GM13977 (cell line): ENCODE results near the gene FHIP1A.
"Not testable (repeated sequence)": the region's sequence is repeated elsewhere in the genome, so short reads cannot be mapped to it uniquely, and the experiment has no call there.

Experiments used
- DNase-seq: peaks from one replicate; pipeline ENCODE4 v3.0.0; 2012; ENCODE audit warnings: low spot score
- CTCF ChIP-seq: IDR thresholded peaks from 2 replicates; pipeline ENCODE4 v1.5.1; 2012; ENCODE audit warnings: mild to moderate bottlenecking, control low read depth; ENCODE audit not compliant: insufficient read depth; ENCODE audit errors: extremely low read depth, missing control alignments
- in situ Hi-C: fragments of 300-500 bp; cut with MboI; formaldehyde crosslinking; loops from one replicate; pipeline ENCODE4 v1.12.0; 2022; ENCODE audit warnings: low sequenced_read_pairs, low pct_unique_long_range_greater_than_20kb, mixed read lengths, inconsistent platforms; ENCODE audit not compliant: unreplicated experiment

The FHIP1A gene

GRCh38 chr4:151389311-151389710 is 19.7 kb upstream of the FHIP1A start:
- in situ Hi-C loops: no loop called here
- no peak for TF ChIP-seq CTCF
- no peak for DNase-seq

GRCh38 chr4:151389799-151390198 is 19.2 kb upstream of the FHIP1A start:
- DNase-seq, in situ Hi-C loops: not testable (repeated sequence)

GRCh38 chr4:151395873-151396272 is 13.1 kb upstream of the FHIP1A start:
- TF ChIP-seq CTCF: no peak
- in situ Hi-C loops: no loop called here
- DNase-seq: no peak

- no peak for DNase-seq
- in situ Hi-C loops: no loop called here
- no peak for TF ChIP-seq CTCF
Measured at GRCh38 chr4:151400343-151400742, 8.6 kb upstream of the FHIP1A start.

- in situ Hi-C loops: no loop called here
- no peak for DNase-seq
- no peak for TF ChIP-seq CTCF
Measured at GRCh38 chr4:151401739-151402138, 7.2 kb upstream of the FHIP1A start.

GRCh38 chr4:151402145-151402865 is 6.7 kb upstream of the FHIP1A start:
- no peak for DNase-seq
- in situ Hi-C loops: no loop called here
- no peak for TF ChIP-seq CTCF

GRCh38 chr4:151403656-151404055 is 5.3 kb upstream of the FHIP1A start:
- in situ Hi-C loops: no loop called here
- no peak for DNase-seq
- no peak for TF ChIP-seq CTCF

- in situ Hi-C loops, DNase-seq: not testable (repeated sequence)
Measured at GRCh38 chr4:151404802-151405201, 4.2 kb upstream of the FHIP1A start.
